Heart right ventricle (tissue), 16 donors: ENCODE results near the gene SCO1. TPM values are rescaled to one million over a fixed set of nuclear protein-coding genes. Genes with fewer than 3 reads are reported as not detected.

Experiments used
- ATAC-seq, 8 donors: fragments of 200-7000 bp; cut with Tn5 transposase; one replicate each; pipeline ENCODE4 v1.9.1; 2020; ENCODE audit warnings: mild to moderate bottlenecking in 8 of 8, moderate library complexity in 8 of 8, moderate number of reproducible peaks in 1 of 8
- DNase-seq, 2 donors: peaks; one replicate each; pipeline ENCODE4 v3.0.0-alpha.2; 2020
- H3K27ac ChIP-seq, 10 donors: fragments of 200-600 bp; sonication (generic) in 2 of 10; one replicate each; pipeline versions ENCODE4 v1.5.0 to v1.8.0; 2020 to 2022; ENCODE audit warnings: mild to moderate bottlenecking in 3 of 10
- H3K27me3 ChIP-seq, 7 donors: fragments of 200-600 bp; one replicate each; pipeline ENCODE4 v1.8.0; 2021 to 2022; ENCODE audit warnings: mild to moderate bottlenecking in 2 of 7
- H3K36me3 ChIP-seq, 9 donors: fragments of 200-600 bp; sonication (generic) in 1 of 9; one replicate each; pipeline versions ENCODE4 v1.5.0 to v1.8.0; 2020 to 2022; ENCODE audit warnings: mild to moderate bottlenecking in 2 of 9
- H3K4me1 ChIP-seq, 9 donors: fragments of 200-600 bp; sonication (generic) in 1 of 9; one replicate each; pipeline versions ENCODE4 v1.5.0 to v1.8.0; 2020 to 2022; ENCODE audit warnings: mild to moderate bottlenecking in 4 of 9
- H3K4me3 ChIP-seq, 10 donors: fragments of 200-600 bp; sonication (generic) in 2 of 10; one replicate each; pipeline versions ENCODE4 v1.5.0 to v1.8.0; 2020 to 2022; ENCODE audit warnings: mild to moderate bottlenecking in 7 of 10, moderate library complexity in 2 of 10
- H3K9me3 ChIP-seq, 11 donors: fragments of 200-600 bp in 10 of 11; sonication (generic) in 2 of 11; one replicate each; pipeline versions ENCODE4 v1.5.0 to v1.8.0; 2013 to 2022; ENCODE audit warnings: mild to moderate bottlenecking in 2 of 11, control low read depth in 1 of 11, moderate library complexity in 1 of 11
- WGBS, 2 donors: extraction: QIAGEN DNeasy Blood & Tissue Kit; methylation state at CpG; one replicate each; pipeline ENCODE4 v1.1.7; 2013; ENCODE audit warnings: inconsistent platforms in 1 of 2; 5-methylcytosine and 5-hydroxymethylcytosine counted together
- intact Hi-C, 10 donors: fragments of 100-400 bp; cut with DNase I; formaldehyde crosslinking; loops; one replicate each; pipeline versions ENCODE4 v1.11.1 to v1.14.2; 2022
- polyA plus RNA-seq, 2 donors: library from polyadenylated mRNA; stranded (reverse); fragments of 200-250 nt; gene quantifications; one replicate each; pipeline ENCODE4 v1.2.3, GENCODE V29; 2013
- total RNA-seq, 10 donors: library from RNA; stranded (reverse); fragmentation: NEBNext Ultra II Directional in 3 of 10; extraction: Animal tissue kit (Norgen Biotek cat#: 25700) in 3 of 10; gene quantifications; one replicate each; pipeline versions ENCODE4 v1.2.1 to v1.2.4, GENCODE V29; 2021 to 2023
- TF ChIP-seq, protein P1 (sequence below), 9 donors: fragments of 200-600 bp; sonication (generic) in 2 of 9; IDR thresholded peaks; one replicate each; pipeline versions ENCODE4 v1.5.0 to v1.8.0; 2021 to 2022; ENCODE audit warnings: antibody characterized with exemption in 9 of 9, mild to moderate bottlenecking in 5 of 9, moderate library complexity in 1 of 9
- donor health status: Arrhythmogenic right ventricular cardiomyopathy.
- donor health status: ischemic (EF 13 %, LVEDD 7.1; RV severe dilation, severe dysfunction).
- donor health status: healthy with polysubstance abuse.
- donor health status: DM: no; HTN: yes; CAD: no.
- donor health status: DM: no; HTN: no; CAD: no.
- donor health status: ischemic (EF 25% LVEDD 6.9; RV normal size, moderate dysfunction).
- donor health status: ischemic (EF 25% LVEDD 5.7; RV mildly dilated, moderate dysfunction).
- donor health status: healthy.
- donor health status: DM: yes; HTN: yes; CAD: no.
- donor health status: Ischemic cardiomyopathy.
- donor health status: ischemic (EF 35%, LVEDD 5.7; RV mildly dilated, moderate dysfunction).
- donor health status: nonischemic (EF 11% LVEDD 7.7; RV severe dilation, severe dysfunction).
- donor health status: DM: yes; HTN: yes; CAD: no.
- donor health status: PGD.
- donor health status: ischemic (EF 29% LVEDD 5.4; RV normal size, mild dysfunction).
- donor health status: nonischemic (EF 23%, LVEDD 6.1; RV moderate dilation, normal function).

The SCO1 gene
- total and polyA plus RNA-seq, 12 donors: 4.5 to 43.4 (median 35.7) TPM

DNA sequence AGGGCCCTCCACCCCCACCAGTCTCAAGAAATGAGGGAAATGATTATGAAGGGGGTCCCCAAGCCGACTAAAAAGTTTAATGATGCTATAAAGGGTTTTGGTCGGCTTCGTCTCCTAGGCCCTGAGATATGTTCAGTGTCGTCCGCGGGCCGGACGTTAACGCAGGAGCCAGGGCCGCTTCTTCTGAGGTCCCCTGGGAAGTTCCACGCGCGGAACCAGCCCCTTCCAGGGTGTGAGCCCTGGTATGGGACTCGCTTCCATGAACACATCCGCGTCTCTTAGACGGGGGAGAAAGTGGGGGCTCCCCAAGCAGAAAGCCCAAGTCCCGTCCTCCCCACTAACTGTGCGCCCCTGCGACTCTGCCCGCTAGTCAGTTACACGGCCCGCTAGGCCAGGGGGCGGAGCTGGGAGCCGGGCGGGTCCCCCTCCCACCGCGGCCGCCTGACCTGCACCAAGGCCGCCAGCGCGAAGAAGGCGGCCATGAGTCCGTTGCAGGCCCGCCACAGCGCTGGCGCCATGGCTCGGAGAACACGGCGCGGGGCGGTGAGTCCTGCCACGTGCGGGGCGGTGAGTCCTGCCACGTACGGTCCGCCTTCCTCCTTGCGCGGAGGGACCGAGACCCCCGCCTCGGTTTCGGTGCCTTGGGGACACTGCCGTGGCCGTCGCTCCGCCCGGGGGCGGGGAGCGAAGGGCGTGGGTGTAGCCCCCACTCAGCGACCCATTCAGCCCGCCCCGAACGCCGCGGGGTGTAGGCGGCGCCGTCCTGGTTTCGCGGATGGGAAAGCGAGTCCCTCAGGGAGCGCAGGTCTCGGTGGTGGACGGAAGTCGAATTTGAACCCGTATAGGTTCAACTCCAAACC is 32.2 kb upstream of the SCO1 start, which contains the start of gene TMEM220:
Gene TMEM220 (minus strand): TSS at position 690 of the 860 bp plus-strand sequence. CDS start 172 bp downstream, at position 518.
- DNase-seq: peak; percentile 73 to 86
- Histone ChIP-seq H3K4me1 (peaks cover 0 to 13% (median 5%) of the 10 kb centered on the region in 9 donors), H3K27ac (peak within 1 kb of the TSS; percentile 87 to 98 (median 93)), H3K4me3 (peak within 1 kb of the TSS; percentile 65 to 88 (median 77)), H3K27me3 (no peaks in the 10 kb centered on the region), H3K36me3 (peaks cover 0 to 27% (median 0%) of the 10 kb centered on the region in 9 donors), H3K9me3 (no peaks in the 10 kb centered on the region)
- 1% methylated on average over 77 to 79 of the region's 79 CpGs for WGBS, 2 donors
- intact Hi-C loops: loop anchor here in 1 of 10 donors (2.0 kb wide), 1 partner anchor 33 kb away; the partner anchor contains the start of genes ADPRM and SCO1
- TF ChIP-seq, protein P1, sequence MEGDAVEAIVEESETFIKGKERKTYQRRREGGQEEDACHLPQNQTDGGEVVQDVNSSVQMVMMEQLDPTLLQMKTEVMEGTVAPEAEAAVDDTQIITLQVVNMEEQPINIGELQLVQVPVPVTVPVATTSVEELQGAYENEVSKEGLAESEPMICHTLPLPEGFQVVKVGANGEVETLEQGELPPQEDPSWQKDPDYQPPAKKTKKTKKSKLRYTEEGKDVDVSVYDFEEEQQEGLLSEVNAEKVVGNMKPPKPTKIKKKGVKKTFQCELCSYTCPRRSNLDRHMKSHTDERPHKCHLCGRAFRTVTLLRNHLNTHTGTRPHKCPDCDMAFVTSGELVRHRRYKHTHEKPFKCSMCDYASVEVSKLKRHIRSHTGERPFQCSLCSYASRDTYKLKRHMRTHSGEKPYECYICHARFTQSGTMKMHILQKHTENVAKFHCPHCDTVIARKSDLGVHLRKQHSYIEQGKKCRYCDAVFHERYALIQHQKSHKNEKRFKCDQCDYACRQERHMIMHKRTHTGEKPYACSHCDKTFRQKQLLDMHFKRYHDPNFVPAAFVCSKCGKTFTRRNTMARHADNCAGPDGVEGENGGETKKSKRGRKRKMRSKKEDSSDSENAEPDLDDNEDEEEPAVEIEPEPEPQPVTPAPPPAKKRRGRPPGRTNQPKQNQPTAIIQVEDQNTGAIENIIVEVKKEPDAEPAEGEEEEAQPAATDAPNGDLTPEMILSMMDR (IDR thresholded peaks at IDR 0.05): no peak
- peak; percentile 96 to 98 (median 97) for ATAC-seq

DNA sequence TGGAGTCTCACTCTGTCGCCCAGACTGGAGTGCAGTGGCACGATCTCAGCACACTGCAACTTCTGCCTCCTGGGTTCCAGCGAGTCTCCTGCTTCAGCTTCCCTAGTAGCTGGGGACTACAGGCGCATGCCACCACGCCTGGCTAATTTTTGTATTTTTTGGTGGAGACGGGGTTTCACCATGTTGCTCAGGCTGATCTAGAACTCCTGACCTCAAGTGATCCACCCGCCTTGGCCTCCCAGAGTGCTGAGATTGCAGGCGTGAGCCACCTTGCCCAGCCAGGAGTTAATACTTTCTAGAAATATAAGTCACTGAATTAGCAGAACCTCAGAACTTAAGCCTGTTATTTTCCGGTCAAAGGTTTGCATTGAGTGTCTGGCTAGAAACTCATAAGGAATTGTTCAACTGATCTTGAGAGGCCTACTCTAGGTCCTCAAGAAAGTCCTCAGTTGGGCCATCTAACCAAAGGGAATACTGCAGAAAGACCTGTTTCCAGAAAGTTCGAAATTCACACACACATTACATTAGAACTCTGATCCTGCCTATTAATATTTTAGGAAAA is 31.1 kb upstream of the SCO1 start:
- peak overlapping the region in 5 of 10 donors; percentile 87 to 95 (median 93) for H3K27ac ChIP-seq
- peaks cover 0 to 39% (median 7%) of the 10 kb centered on the region in 9 donors for H3K36me3 ChIP-seq
- H3K27me3 ChIP-seq: no peaks in the 10 kb centered on the region
- H3K4me3 ChIP-seq: peak overlapping the region in 2 of 10 donors; percentile 77 to 83
- intact Hi-C loops: loop anchor here in 1 of 10 donors (2.0 kb wide), 1 partner anchor 32 kb away; the partner anchor contains the start of genes ADPRM and SCO1
- ATAC-seq (no peak), DNase-seq (no peak)
- TF ChIP-seq, protein P1 (IDR thresholded peaks at IDR 0.05): no peak
- H3K4me1 ChIP-seq: peaks cover 0 to 13% (median 5%) of the 10 kb centered on the region in 9 donors
- H3K9me3 ChIP-seq: no peaks in the 10 kb centered on the region
- 96 to 98% methylated on average over 10 of the region's 10 CpGs for WGBS, 2 donors

DNA sequence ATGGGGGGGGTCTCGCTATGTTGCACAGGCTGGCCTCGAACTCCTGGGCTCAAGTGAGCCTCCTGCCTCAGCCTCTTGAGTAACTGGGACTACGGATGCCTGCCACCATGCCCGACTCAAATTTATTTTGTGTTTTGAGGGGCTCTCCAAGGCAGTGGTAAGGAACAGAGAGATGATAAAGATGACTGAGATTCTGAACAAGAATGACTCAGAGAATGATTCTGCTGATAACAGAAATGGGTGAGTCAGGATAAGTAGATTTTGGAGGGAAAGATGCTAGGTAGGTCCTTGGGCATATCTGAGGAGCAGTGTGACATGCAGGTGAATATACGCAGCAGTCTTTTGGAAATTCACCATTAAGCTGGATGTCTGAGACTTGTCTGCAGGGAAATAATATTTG is 29.9 kb upstream of the SCO1 start:
- Histone ChIP-seq H3K4me1 (peaks cover 0 to 13% (median 5%) of the 10 kb centered on the region in 9 donors), H3K27ac (no peak overlapping the region), H3K27me3 (no peaks in the 10 kb centered on the region), H3K4me3 (no peak overlapping the region), H3K36me3 (peaks cover 0 to 51% (median 9%) of the 10 kb centered on the region in 9 donors), H3K9me3 (no peaks in the 10 kb centered on the region)
- intact Hi-C loops: no loop called here
- WGBS, 2 donors: 86 to 93% methylated on average over 5 of the region's 5 CpGs
- no peak for DNase-seq
- TF ChIP-seq, protein P1 (IDR thresholded peaks at IDR 0.05): no peak
- no peak for ATAC-seq

DNA sequence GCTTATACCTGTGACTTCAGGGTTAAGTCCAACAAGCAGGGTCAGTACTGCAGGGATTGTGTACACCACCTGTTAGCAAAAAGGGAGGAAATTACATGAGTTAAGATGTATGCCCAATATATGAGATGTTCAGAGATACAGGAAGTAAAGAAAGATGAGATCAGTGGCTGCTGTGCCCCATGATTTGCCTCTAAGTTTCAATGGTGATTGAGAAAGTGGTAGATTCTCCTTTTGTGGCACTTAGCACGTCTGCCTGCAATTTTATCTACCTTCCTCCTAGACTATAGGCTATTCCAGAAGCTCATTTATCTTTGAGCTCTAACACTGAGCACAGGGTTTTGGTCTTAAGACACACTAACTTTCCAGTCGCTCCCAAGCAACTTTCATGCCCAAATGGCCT is 28.9 kb upstream of the SCO1 start:
- Histone ChIP-seq H3K9me3 (no peaks in the 10 kb centered on the region), H3K27me3 (no peaks in the 10 kb centered on the region), H3K27ac (no peak overlapping the region), H3K4me3 (no peak overlapping the region), H3K4me1 (peaks cover 0 to 13% (median 5%) of the 10 kb centered on the region in 9 donors), H3K36me3 (peaks cover 0 to 56% (median 9%) of the 10 kb centered on the region in 9 donors)
- intact Hi-C loops: no loop called here
- no peak for DNase-seq
- WGBS, 2 donors: 61 to 71% methylated on average over 2 of the region's 2 CpGs
- no peak for ATAC-seq
- TF ChIP-seq, protein P1 (IDR thresholded peaks at IDR 0.05): no peak
